ENCODE measurements around the gene CEACAM19.

GRCh38 chr19:44675521-44675920, 4.2 kb downstream of the CEACAM19 start:
- TF ChIP-seq, protein P1, sequence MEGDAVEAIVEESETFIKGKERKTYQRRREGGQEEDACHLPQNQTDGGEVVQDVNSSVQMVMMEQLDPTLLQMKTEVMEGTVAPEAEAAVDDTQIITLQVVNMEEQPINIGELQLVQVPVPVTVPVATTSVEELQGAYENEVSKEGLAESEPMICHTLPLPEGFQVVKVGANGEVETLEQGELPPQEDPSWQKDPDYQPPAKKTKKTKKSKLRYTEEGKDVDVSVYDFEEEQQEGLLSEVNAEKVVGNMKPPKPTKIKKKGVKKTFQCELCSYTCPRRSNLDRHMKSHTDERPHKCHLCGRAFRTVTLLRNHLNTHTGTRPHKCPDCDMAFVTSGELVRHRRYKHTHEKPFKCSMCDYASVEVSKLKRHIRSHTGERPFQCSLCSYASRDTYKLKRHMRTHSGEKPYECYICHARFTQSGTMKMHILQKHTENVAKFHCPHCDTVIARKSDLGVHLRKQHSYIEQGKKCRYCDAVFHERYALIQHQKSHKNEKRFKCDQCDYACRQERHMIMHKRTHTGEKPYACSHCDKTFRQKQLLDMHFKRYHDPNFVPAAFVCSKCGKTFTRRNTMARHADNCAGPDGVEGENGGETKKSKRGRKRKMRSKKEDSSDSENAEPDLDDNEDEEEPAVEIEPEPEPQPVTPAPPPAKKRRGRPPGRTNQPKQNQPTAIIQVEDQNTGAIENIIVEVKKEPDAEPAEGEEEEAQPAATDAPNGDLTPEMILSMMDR (IDR thresholded peaks at IDR 0.05) = no peak
- no peak for TF ChIP-seq POLR2A (IDR thresholded peaks at IDR 0.05)

All from heart left ventricle (tissue), 13 donors.